ENCODE data around the gene SPTBN1. TPM values are rescaled to one million over a fixed set of nuclear protein-coding genes. Genes with fewer than 3 reads are reported as not detected.

The SPTBN1 gene
- total RNA-seq, 1 experiment from 2014 or later = 262 TPM

GRCh38 chr2:54668711-54669110 lies 212.6 kb downstream of the SPTBN1 start:
- ChIA-PET CTCF (no interaction called here), POLR2A (ENCODE audit: unreplicated experiment) (no interaction called here)
- peaks cover 20% of the 10 kb centered on the region for H3K36me3 ChIP-seq (ENCODE audit: low read depth)
- H3K27me3 ChIP-seq (ENCODE audit: insufficient read depth, low read depth) = no peaks in the 10 kb centered on the region
- no peak for DNase-seq
- H3F3A ChIP-seq (ENCODE audit: insufficient read depth, low read depth) = peaks cover 47% of the 10 kb centered on the region
- no peaks in the 10 kb centered on the region for H4K20me1 ChIP-seq (ENCODE audit: insufficient read depth)
- H3K9me2 ChIP-seq (ENCODE audit: insufficient read depth) = no peaks in the 10 kb centered on the region
- no peak overlapping the region for H3K4me2 ChIP-seq
- no peak overlapping the region for H2AFZ ChIP-seq
- H3K4me1 ChIP-seq (replicated peaks; ENCODE audit: insufficient read depth) = peaks cover 31% of the 10 kb centered on the region
- TSS peak; percentile 22 for BruUV-seq (replicated peaks)
- H3K79me2 ChIP-seq (ENCODE audit: low read depth) = no peaks in the 10 kb centered on the region
- no peak overlapping the region for H3K4me3 ChIP-seq
- no peak for TF ChIP-seq EZH2 (IDR thresholded peaks at IDR 0.05; ENCODE audit: low read depth)
- TF ChIP-seq, protein P1, sequence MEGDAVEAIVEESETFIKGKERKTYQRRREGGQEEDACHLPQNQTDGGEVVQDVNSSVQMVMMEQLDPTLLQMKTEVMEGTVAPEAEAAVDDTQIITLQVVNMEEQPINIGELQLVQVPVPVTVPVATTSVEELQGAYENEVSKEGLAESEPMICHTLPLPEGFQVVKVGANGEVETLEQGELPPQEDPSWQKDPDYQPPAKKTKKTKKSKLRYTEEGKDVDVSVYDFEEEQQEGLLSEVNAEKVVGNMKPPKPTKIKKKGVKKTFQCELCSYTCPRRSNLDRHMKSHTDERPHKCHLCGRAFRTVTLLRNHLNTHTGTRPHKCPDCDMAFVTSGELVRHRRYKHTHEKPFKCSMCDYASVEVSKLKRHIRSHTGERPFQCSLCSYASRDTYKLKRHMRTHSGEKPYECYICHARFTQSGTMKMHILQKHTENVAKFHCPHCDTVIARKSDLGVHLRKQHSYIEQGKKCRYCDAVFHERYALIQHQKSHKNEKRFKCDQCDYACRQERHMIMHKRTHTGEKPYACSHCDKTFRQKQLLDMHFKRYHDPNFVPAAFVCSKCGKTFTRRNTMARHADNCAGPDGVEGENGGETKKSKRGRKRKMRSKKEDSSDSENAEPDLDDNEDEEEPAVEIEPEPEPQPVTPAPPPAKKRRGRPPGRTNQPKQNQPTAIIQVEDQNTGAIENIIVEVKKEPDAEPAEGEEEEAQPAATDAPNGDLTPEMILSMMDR (conservative IDR thresholded peaks at IDR 0.05) = no peak
- intact Hi-C loops (cut with micrococcal nuclease; ENCODE audit: unreplicated experiment) = no loop called here
- no peaks in the 10 kb centered on the region for H3K9me3 ChIP-seq (ENCODE audit: insufficient read depth, low read depth)
- H3K27ac ChIP-seq = no peak overlapping the region

DNA sequence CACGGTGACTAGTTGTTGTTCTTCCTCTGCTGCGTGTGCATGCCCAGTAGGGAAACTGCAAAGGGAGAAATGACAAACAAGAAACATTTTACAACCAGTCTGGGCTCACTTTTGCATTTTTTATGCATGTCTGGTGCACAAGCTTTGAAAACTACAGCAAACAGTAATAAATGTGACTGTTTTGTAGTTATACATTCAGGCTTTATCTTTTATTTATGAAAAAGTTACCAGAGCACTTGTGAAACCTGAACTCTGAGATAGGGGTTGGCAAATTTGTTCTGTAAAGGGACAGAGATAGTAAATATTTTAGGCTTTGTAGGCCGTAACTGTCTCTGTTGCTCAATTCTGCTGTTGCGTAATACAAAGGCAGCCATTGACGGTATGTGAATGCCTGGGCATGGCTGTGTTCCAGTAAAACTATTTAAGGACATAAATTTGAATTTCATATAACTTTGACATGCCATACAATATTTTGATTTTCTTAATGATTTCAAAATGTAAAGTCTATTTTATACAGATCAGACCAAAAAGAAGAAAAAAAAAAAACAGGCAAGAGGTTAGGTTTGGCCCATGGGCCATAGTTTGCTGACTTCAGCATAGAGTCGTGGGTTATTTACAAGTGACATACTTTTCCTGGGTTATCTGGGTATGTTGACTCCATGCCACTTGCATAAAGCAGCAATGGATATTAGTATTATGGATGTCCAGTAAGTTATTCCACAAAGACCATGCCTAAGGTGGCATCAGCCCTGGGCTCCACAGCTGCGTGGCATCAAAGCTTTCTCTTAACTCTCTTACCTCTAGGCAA lies 213.8 kb downstream of the SPTBN1 start:
- Histone ChIP-seq H3K27me3 (ENCODE audit: insufficient read depth, low read depth) (no peaks in the 10 kb centered on the region), H3K9me3 (ENCODE audit: insufficient read depth, low read depth) (no peaks in the 10 kb centered on the region), H3K9me2 (ENCODE audit: insufficient read depth) (no peaks in the 10 kb centered on the region), H3K4me3 (no peak overlapping the region), H3F3A (ENCODE audit: insufficient read depth, low read depth) (peaks cover 47% of the 10 kb centered on the region), H2AFZ (no peak overlapping the region), H3K4me2 (no peak overlapping the region), H3K36me3 (ENCODE audit: low read depth) (peaks cover 11% of the 10 kb centered on the region), H4K20me1 (ENCODE audit: insufficient read depth) (no peaks in the 10 kb centered on the region), H3K27ac (no peak overlapping the region), H3K4me1 (replicated peaks; ENCODE audit: insufficient read depth) (peaks cover 31% of the 10 kb centered on the region), H3K79me2 (ENCODE audit: low read depth) (no peaks in the 10 kb centered on the region)
- intact Hi-C loops (cut with micrococcal nuclease; ENCODE audit: unreplicated experiment) = loop anchor here (5.0 kb wide), 1 partner anchor 148 kb away; no protein-coding TSS in a partner anchor
- ChIA-PET CTCF (no interaction called here), POLR2A (ENCODE audit: unreplicated experiment) (no interaction called here)
- no peak for TF ChIP-seq EZH2 (IDR thresholded peaks at IDR 0.05; ENCODE audit: low read depth)
- TF ChIP-seq, protein P1 (conservative IDR thresholded peaks at IDR 0.05) = no peak
- BruUV-seq (replicated peaks) = no TSS peak
- DNase-seq = peak in 1 of 2 experiments; percentile 25

DNA sequence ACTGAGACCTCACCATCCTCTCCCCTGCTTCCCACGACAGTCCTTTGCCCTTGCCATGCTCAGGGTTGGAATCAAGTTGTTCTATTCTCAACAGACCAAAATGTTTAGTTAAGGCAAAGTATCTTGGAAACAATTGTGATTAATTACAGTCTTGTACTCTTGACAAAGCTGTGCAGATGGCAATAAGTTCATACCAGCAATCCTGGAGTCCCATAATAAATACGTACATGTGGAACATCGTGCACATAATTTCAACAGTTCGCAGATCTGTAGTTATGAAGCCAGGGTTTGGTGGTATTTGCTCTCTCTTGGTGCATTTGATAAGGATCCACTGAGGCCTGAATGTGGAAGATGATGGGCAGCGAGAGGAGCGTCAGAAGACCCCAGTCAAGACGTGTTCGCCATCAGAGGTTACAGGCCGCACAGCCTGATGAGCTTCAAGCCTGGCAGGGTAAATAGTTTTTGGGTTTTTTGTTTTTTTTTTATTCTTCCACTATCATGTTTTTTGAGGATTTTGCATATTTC lies 214.4 kb downstream of the SPTBN1 start:
- H4K20me1 ChIP-seq (ENCODE audit: insufficient read depth) = no peaks in the 10 kb centered on the region
- peaks cover 31% of the 10 kb centered on the region for H3K4me1 ChIP-seq (replicated peaks; ENCODE audit: insufficient read depth)
- H3K9me3 ChIP-seq (ENCODE audit: insufficient read depth, low read depth) = no peaks in the 10 kb centered on the region
- H3K27ac ChIP-seq = no peak overlapping the region
- DNase-seq = no peak
- H3K4me2 ChIP-seq = no peak overlapping the region
- H2AFZ ChIP-seq = no peak overlapping the region
- no peaks in the 10 kb centered on the region for H3K27me3 ChIP-seq (ENCODE audit: insufficient read depth, low read depth)
- TF ChIP-seq, protein P1 (conservative IDR thresholded peaks at IDR 0.05) = no peak
- no peak for TF ChIP-seq EZH2 (IDR thresholded peaks at IDR 0.05; ENCODE audit: low read depth)
- no peak overlapping the region for H3K4me3 ChIP-seq
- intact Hi-C loops (cut with micrococcal nuclease; ENCODE audit: unreplicated experiment) = loop anchor here (5.0 kb wide), 1 partner anchor 148 kb away; no protein-coding TSS in a partner anchor
- H3K9me2 ChIP-seq (ENCODE audit: insufficient read depth) = no peaks in the 10 kb centered on the region
- no TSS peak for BruUV-seq (replicated peaks)
- no peaks in the 10 kb centered on the region for H3K79me2 ChIP-seq (ENCODE audit: low read depth)
- peaks cover 11% of the 10 kb centered on the region for H3K36me3 ChIP-seq (ENCODE audit: low read depth)
- POLR2A ChIA-PET (ENCODE audit: unreplicated experiment) = no interaction called here
- H3F3A ChIP-seq (ENCODE audit: insufficient read depth, low read depth) = peaks cover 47% of the 10 kb centered on the region
- CTCF ChIA-PET = no interaction called here

All from PC-9 (cell line).